ENCODE results near the gene HOMER3. TPM values are rescaled to one million over a fixed set of nuclear protein-coding genes. Genes with fewer than 3 reads are reported as not detected.

HOMER3 gene
- total RNA-seq, 1 donor from 2014 or later = 54.8 TPM

- no peak overlapping the region for H3K4me3 ChIP-seq (ENCODE audit: low read length in 3 of 3)
- H3K9ac ChIP-seq (ENCODE audit: low read depth in 1 of 3, low read length in 3 of 3) = peak overlapping the region in 1 of 3 donors; percentile 40
- no peak overlapping the region for H3K27ac ChIP-seq (ENCODE audit: low read depth, low read length)
- no peaks in the 10 kb centered on the region for H3K27me3 ChIP-seq (ENCODE audit: control insufficient read depth in 3 of 3, insufficient read depth in 3 of 3, low read length in 3 of 3)
- peaks cover 4 to 12% (median 11%) of the 10 kb centered on the region in 3 donors for H3K36me3 ChIP-seq (ENCODE audit: control insufficient read depth in 3 of 3, insufficient read depth in 3 of 3, low read length in 3 of 3)
- peaks cover 13 to 31% (median 18%) of the 10 kb centered on the region in 3 donors for H3K4me1 ChIP-seq (ENCODE audit: control insufficient read depth in 3 of 3, insufficient read depth in 3 of 3, low read length in 3 of 3)
- no peaks in the 10 kb centered on the region for H3K9me3 ChIP-seq (ENCODE audit: control insufficient read depth in 3 of 3, low read length in 3 of 3)
These were observed 25.4 kb downstream of the HOMER3 start for GRCh38 chr19:18915639-18916038.

- no peak overlapping the region for H3K4me3 ChIP-seq (ENCODE audit: low read length in 3 of 3)
- H3K9ac ChIP-seq (ENCODE audit: low read depth in 1 of 3, low read length in 3 of 3) = no peak overlapping the region
- peaks cover 4 to 15% (median 7%) of the 10 kb centered on the region in 3 donors for H3K4me1 ChIP-seq (ENCODE audit: control insufficient read depth in 3 of 3, insufficient read depth in 3 of 3, low read length in 3 of 3)
- H3K27me3 ChIP-seq (ENCODE audit: control insufficient read depth in 3 of 3, insufficient read depth in 3 of 3, low read length in 3 of 3) = no peaks in the 10 kb centered on the region
- no peak overlapping the region for H3K27ac ChIP-seq (ENCODE audit: low read depth, low read length)
- H3K36me3 ChIP-seq (ENCODE audit: control insufficient read depth in 3 of 3, insufficient read depth in 3 of 3, low read length in 3 of 3) = peaks cover 4 to 15% (median 13%) of the 10 kb centered on the region in 3 donors
- no peaks in the 10 kb centered on the region for H3K9me3 ChIP-seq (ENCODE audit: control insufficient read depth in 3 of 3, low read length in 3 of 3)
These were observed 27.6 kb downstream of the HOMER3 start for GRCh38 chr19:18913466-18913865.

- Histone ChIP-seq H3K4me1 (ENCODE audit: control insufficient read depth in 3 of 3, insufficient read depth in 3 of 3, low read length in 3 of 3) (peaks cover 0 to 9% (median 3%) of the 10 kb centered on the region in 3 donors), H3K36me3 (ENCODE audit: control insufficient read depth in 3 of 3, insufficient read depth in 3 of 3, low read length in 3 of 3) (peaks cover 4 to 16% (median 14%) of the 10 kb centered on the region in 3 donors), H3K27me3 (ENCODE audit: control insufficient read depth in 3 of 3, insufficient read depth in 3 of 3, low read length in 3 of 3) (no peaks in the 10 kb centered on the region), H3K4me3 (ENCODE audit: low read length in 3 of 3) (no peak overlapping the region), H3K9ac (ENCODE audit: low read depth in 1 of 3, low read length in 3 of 3) (no peak overlapping the region), H3K9me3 (ENCODE audit: control insufficient read depth in 3 of 3, low read length in 3 of 3) (no peaks in the 10 kb centered on the region), H3K27ac (ENCODE audit: low read depth, low read length) (no peak overlapping the region)
These were observed 28.1 kb downstream of the HOMER3 start for GRCh38 chr19:18912933-18913332.

- no peak overlapping the region for H3K27ac ChIP-seq (ENCODE audit: low read depth, low read length)
- H3K4me1 ChIP-seq (ENCODE audit: control insufficient read depth in 3 of 3, insufficient read depth in 3 of 3, low read length in 3 of 3) = peaks cover 0 to 5% (median 0%) of the 10 kb centered on the region in 3 donors
- H3K27me3 ChIP-seq (ENCODE audit: control insufficient read depth in 3 of 3, insufficient read depth in 3 of 3, low read length in 3 of 3) = no peaks in the 10 kb centered on the region
- no peaks in the 10 kb centered on the region for H3K9me3 ChIP-seq (ENCODE audit: control insufficient read depth in 3 of 3, low read length in 3 of 3)
- H3K9ac ChIP-seq (ENCODE audit: low read depth in 1 of 3, low read length in 3 of 3) = no peak overlapping the region
- peaks cover 21 to 31% (median 28%) of the 10 kb centered on the region in 3 donors for H3K36me3 ChIP-seq (ENCODE audit: control insufficient read depth in 3 of 3, insufficient read depth in 3 of 3, low read length in 3 of 3)
- H3K4me3 ChIP-seq (ENCODE audit: low read length in 3 of 3) = no peak overlapping the region
These were observed 30.1 kb downstream of the HOMER3 start for GRCh38 chr19:18910801-18911436.

GRCh38 chr19:18910010-18910409 lies 31.0 kb downstream of the HOMER3 start:
- Histone ChIP-seq H3K9me3 (ENCODE audit: control insufficient read depth in 3 of 3, low read length in 3 of 3) (no peaks in the 10 kb centered on the region), H3K4me3 (ENCODE audit: low read length in 3 of 3) (no peak overlapping the region), H3K27ac (ENCODE audit: low read depth, low read length) (no peak overlapping the region), H3K36me3 (ENCODE audit: control insufficient read depth in 3 of 3, insufficient read depth in 3 of 3, low read length in 3 of 3) (peaks cover 21 to 32% (median 30%) of the 10 kb centered on the region in 3 donors), H3K27me3 (ENCODE audit: control insufficient read depth in 3 of 3, insufficient read depth in 3 of 3, low read length in 3 of 3) (no peaks in the 10 kb centered on the region), H3K9ac (ENCODE audit: low read depth in 1 of 3, low read length in 3 of 3) (no peak overlapping the region), H3K4me1 (ENCODE audit: control insufficient read depth in 3 of 3, insufficient read depth in 3 of 3, low read length in 3 of 3) (no peaks in the 10 kb centered on the region)

GRCh38 chr19:18908917-18909619 lies 31.9 kb downstream of the HOMER3 start:
- Histone ChIP-seq H3K4me3 (ENCODE audit: low read length in 3 of 3) (no peak overlapping the region), H3K9ac (ENCODE audit: low read depth in 1 of 3, low read length in 3 of 3) (no peak overlapping the region), H3K36me3 (ENCODE audit: control insufficient read depth in 3 of 3, insufficient read depth in 3 of 3, low read length in 3 of 3) (peaks cover 25 to 39% (median 34%) of the 10 kb centered on the region in 3 donors), H3K27me3 (ENCODE audit: control insufficient read depth in 3 of 3, insufficient read depth in 3 of 3, low read length in 3 of 3) (no peaks in the 10 kb centered on the region), H3K4me1 (ENCODE audit: control insufficient read depth in 3 of 3, insufficient read depth in 3 of 3, low read length in 3 of 3) (no peaks in the 10 kb centered on the region), H3K9me3 (ENCODE audit: control insufficient read depth in 3 of 3, low read length in 3 of 3) (no peaks in the 10 kb centered on the region), H3K27ac (ENCODE audit: low read depth, low read length) (no peak overlapping the region)

- no peaks in the 10 kb centered on the region for H3K27me3 ChIP-seq (ENCODE audit: control insufficient read depth in 3 of 3, insufficient read depth in 3 of 3, low read length in 3 of 3)
- no peak overlapping the region for H3K4me3 ChIP-seq (ENCODE audit: low read length in 3 of 3)
- H3K9me3 ChIP-seq (ENCODE audit: control insufficient read depth in 3 of 3, low read length in 3 of 3) = no peaks in the 10 kb centered on the region
- no peak overlapping the region for H3K27ac ChIP-seq (ENCODE audit: low read depth, low read length)
- peaks cover 29 to 34% (median 33%) of the 10 kb centered on the region in 3 donors for H3K36me3 ChIP-seq (ENCODE audit: control insufficient read depth in 3 of 3, insufficient read depth in 3 of 3, low read length in 3 of 3)
- H3K4me1 ChIP-seq (ENCODE audit: control insufficient read depth in 3 of 3, insufficient read depth in 3 of 3, low read length in 3 of 3) = no peaks in the 10 kb centered on the region
- no peak overlapping the region for H3K9ac ChIP-seq (ENCODE audit: low read depth in 1 of 3, low read length in 3 of 3)
These were observed 34.2 kb downstream of the HOMER3 start for GRCh38 chr19:18906605-18907519.

GRCh38 chr19:18905513-18906236 lies 35.3 kb downstream of the HOMER3 start:
- H3K9me3 ChIP-seq (ENCODE audit: control insufficient read depth in 3 of 3, low read length in 3 of 3) = no peaks in the 10 kb centered on the region
- H3K27me3 ChIP-seq (ENCODE audit: control insufficient read depth in 3 of 3, insufficient read depth in 3 of 3, low read length in 3 of 3) = no peaks in the 10 kb centered on the region
- no peak overlapping the region for H3K27ac ChIP-seq (ENCODE audit: low read depth, low read length)
- H3K4me1 ChIP-seq (ENCODE audit: control insufficient read depth in 3 of 3, insufficient read depth in 3 of 3, low read length in 3 of 3) = no peaks in the 10 kb centered on the region
- H3K4me3 ChIP-seq (ENCODE audit: low read length in 3 of 3) = no peak overlapping the region
- H3K9ac ChIP-seq (ENCODE audit: low read depth in 1 of 3, low read length in 3 of 3) = no peak overlapping the region
- peaks cover 34 to 45% (median 36%) of the 10 kb centered on the region in 3 donors for H3K36me3 ChIP-seq (ENCODE audit: control insufficient read depth in 3 of 3, insufficient read depth in 3 of 3, low read length in 3 of 3)

GRCh38 chr19:18905058-18905456 lies 36.0 kb downstream of the HOMER3 start:
- Histone ChIP-seq H3K9me3 (ENCODE audit: control insufficient read depth in 3 of 3, low read length in 3 of 3) (no peaks in the 10 kb centered on the region), H3K4me3 (ENCODE audit: low read length in 3 of 3) (no peak overlapping the region), H3K36me3 (ENCODE audit: control insufficient read depth in 3 of 3, insufficient read depth in 3 of 3, low read length in 3 of 3) (peaks cover 31 to 46% (median 40%) of the 10 kb centered on the region in 3 donors), H3K4me1 (ENCODE audit: control insufficient read depth in 3 of 3, insufficient read depth in 3 of 3, low read length in 3 of 3) (no peaks in the 10 kb centered on the region), H3K27me3 (ENCODE audit: control insufficient read depth in 3 of 3, insufficient read depth in 3 of 3, low read length in 3 of 3) (no peaks in the 10 kb centered on the region), H3K27ac (ENCODE audit: low read depth, low read length) (no peak overlapping the region), H3K9ac (ENCODE audit: low read depth in 1 of 3, low read length in 3 of 3) (no peak overlapping the region)

All from skeletal muscle tissue (tissue), 4 donors.